Endodermal cell (in vitro differentiated cells): ENCODE measurements around the gene ZNRF3. TPM values are rescaled to one million over a fixed set of nuclear protein-coding genes. Genes with fewer than 3 reads are reported as not detected.

ENCODE experiments used
- DNase-seq: peaks from one replicate; pipeline ENCODE4 v3.0.0-alpha.2; 2017
- H3K27ac ChIP-seq: 2 replicates; pipeline ENCODE4 v1.5.1; 2013; ENCODE audit warnings: mild to moderate bottlenecking, low read depth, low read length, moderate library complexity
- H3K27me3 ChIP-seq: 2 replicates; pipeline ENCODE4 v1.6.1; 2013; ENCODE audit warnings: mild to moderate bottlenecking, low read length, moderate library complexity; ENCODE audit not compliant: insufficient read depth, control insufficient read depth, poor library complexity, severe bottlenecking
- H3K36me3 ChIP-seq: 2 replicates; pipeline ENCODE4 v1.7.0; 2013; ENCODE audit warnings: mild to moderate bottlenecking, low read length, moderate library complexity; ENCODE audit not compliant: control insufficient read depth, insufficient read depth
- H3K4me1 ChIP-seq: one replicate; pipeline ENCODE4 v1.7.0; 2013; ENCODE audit warnings: low read length; ENCODE audit not compliant: control insufficient read depth, insufficient read depth
- H3K4me3 ChIP-seq: 2 replicates; pipeline ENCODE4 v1.5.1; 2013; ENCODE audit warnings: mild to moderate bottlenecking, low read length, moderate library complexity
- H3K9ac ChIP-seq: 2 replicates; pipeline ENCODE4 v1.6.1; 2013; ENCODE audit warnings: mild to moderate bottlenecking, low read length, moderate library complexity; ENCODE audit not compliant: poor library complexity, severe bottlenecking; ENCODE audit errors: extremely low read depth
- H3K9me3 ChIP-seq: 2 replicates; pipeline ENCODE4 v1.6.1; 2013; ENCODE audit warnings: mild to moderate bottlenecking, low read length, moderate library complexity; ENCODE audit not compliant: control insufficient read depth
- H3K27ac Mint-ChIP-seq: 2 replicates; pipeline ENCODE4 v1.8.0; 2020; ENCODE audit warnings: mixed read lengths
- H3K27me3 Mint-ChIP-seq: 2 replicates; pipeline ENCODE4 v1.8.0; 2021; ENCODE audit warnings: mild to moderate bottlenecking, mixed read lengths; ENCODE audit not compliant: insufficient read depth
- H3K36me3 Mint-ChIP-seq: 2 replicates; pipeline ENCODE4 v1.8.0; 2020; ENCODE audit warnings: low read depth, mixed read lengths
- H3K4me1 Mint-ChIP-seq: 2 replicates; pipeline ENCODE4 v1.8.0; 2020; ENCODE audit warnings: mixed read lengths
- H3K4me3 Mint-ChIP-seq: 2 replicates; pipeline ENCODE4 v1.8.0; 2020; ENCODE audit warnings: mild to moderate bottlenecking, moderate library complexity, mixed read lengths
- H3K9me3 Mint-ChIP-seq: 2 replicates; pipeline ENCODE4 v1.8.0; 2020; ENCODE audit warnings: mild to moderate bottlenecking, mixed read lengths
- WGBS, 2 experiments: methylation state at CpG; one replicate each; pipeline versions ENCODE4 v1.1.5 to v1.1.7; 2013; ENCODE audit warnings: missing lambda C conversion rate in 2 of 2, mixed read lengths in 1 of 2; ENCODE audit not compliant: insufficient coverage in 1 of 2, insufficient read length in 1 of 2; 5-methylcytosine and 5-hydroxymethylcytosine counted together
- total RNA-seq, 2 donors: library from RNA; stranded (reverse); fragmentation: NEBNext Ultra II Directional in 1 of 2; extraction: Animal tissue kit (Norgen Biotek cat#: 25700) in 1 of 2; gene quantifications; 2 replicates in 1 of 2; 3 replicates in 1 of 2; pipeline ENCODE4 v1.2.1, GENCODE V29; 2021
- TF ChIP-seq, protein P1 (sequence below): fragments of 200-600 bp; sonication (generic); conservative IDR thresholded peaks from 2 replicates; pipeline ENCODE4 v1.5.0; 2021; ENCODE audit warnings: antibody characterized with exemption, mild to moderate bottlenecking

The ZNRF3 gene
- total RNA-seq, 2 donors from 2014 or later, result 15.8 to 19.8 TPM

DNA sequence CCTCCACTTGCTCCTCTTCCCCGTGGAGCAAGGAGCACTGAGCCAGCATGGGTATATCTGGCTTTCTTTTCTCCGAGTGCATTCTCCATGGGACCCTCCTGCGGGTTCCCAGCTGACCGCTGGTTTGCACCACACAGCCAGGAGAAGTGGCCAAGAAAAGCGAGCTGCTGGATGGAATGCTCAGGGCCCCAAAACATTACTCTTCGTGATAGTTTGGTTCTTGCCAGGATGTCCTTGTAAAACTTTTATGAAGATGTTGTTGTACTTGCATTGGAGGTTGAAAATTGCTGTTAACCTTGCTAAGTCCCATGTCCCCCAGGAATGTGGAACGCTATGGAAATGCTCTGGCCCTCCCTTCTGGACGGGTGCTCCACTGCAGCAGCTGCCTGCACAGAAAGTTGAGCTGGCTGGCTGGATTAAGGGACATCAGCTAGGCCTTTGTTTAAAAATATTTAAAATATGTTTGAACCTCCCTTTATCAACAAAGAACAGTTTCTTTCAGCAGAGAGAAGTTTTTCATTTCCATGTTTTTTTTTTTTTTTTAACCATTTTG is 68.7 kb downstream of the ZNRF3 start:
- WGBS, 2 experiments, result 66 to 81% methylated on average over 5 to 8 of the region's 8 CpGs
- Mint-ChIP-seq H3K4me3 (no peak overlapping the region), H3K9me3 (peaks cover 2% of the 10 kb centered on the region), H3K27ac (no peak overlapping the region), H3K4me1 (peaks cover 32% of the 10 kb centered on the region), H3K27me3 (no peaks in the 10 kb centered on the region), H3K36me3 (peaks cover 6% of the 10 kb centered on the region)
- peaks cover 3% of the 10 kb centered on the region for H3K4me1 ChIP-seq
- H3K27ac ChIP-seq, result peak overlapping the region; percentile 27
- H3K27me3 ChIP-seq, result no peaks in the 10 kb centered on the region
- DNase-seq, result peak; percentile 62
- peaks cover 5% of the 10 kb centered on the region for H3K36me3 ChIP-seq
- H3K9ac ChIP-seq, result no peak overlapping the region
- H3K4me3 ChIP-seq, result no peak overlapping the region
- peaks cover 6% of the 10 kb centered on the region for H3K9me3 ChIP-seq
- TF ChIP-seq, protein P1, sequence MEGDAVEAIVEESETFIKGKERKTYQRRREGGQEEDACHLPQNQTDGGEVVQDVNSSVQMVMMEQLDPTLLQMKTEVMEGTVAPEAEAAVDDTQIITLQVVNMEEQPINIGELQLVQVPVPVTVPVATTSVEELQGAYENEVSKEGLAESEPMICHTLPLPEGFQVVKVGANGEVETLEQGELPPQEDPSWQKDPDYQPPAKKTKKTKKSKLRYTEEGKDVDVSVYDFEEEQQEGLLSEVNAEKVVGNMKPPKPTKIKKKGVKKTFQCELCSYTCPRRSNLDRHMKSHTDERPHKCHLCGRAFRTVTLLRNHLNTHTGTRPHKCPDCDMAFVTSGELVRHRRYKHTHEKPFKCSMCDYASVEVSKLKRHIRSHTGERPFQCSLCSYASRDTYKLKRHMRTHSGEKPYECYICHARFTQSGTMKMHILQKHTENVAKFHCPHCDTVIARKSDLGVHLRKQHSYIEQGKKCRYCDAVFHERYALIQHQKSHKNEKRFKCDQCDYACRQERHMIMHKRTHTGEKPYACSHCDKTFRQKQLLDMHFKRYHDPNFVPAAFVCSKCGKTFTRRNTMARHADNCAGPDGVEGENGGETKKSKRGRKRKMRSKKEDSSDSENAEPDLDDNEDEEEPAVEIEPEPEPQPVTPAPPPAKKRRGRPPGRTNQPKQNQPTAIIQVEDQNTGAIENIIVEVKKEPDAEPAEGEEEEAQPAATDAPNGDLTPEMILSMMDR, result peak; percentile 55

DNA sequence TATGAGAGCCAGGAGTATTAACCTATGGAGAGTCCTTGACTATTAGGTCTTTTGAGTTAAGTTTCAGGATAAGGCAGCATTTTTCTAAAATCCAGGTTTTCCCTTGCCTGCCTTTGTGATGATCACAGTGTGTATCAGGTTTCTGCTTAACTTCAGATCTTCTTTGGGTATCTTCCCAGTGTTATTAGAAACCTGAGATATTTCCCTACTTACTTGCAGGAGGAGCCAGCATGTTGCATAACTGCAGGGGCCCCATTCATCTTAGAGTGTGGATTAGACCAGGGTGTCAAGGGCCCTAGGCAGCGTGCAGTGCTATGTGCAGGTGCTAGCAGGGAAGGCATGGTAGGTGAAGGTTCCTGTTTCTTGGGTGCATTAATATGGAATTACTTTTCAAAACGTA is 69.5 kb downstream of the ZNRF3 start:
- Histone ChIP-seq H3K4me1 (peaks cover 3% of the 10 kb centered on the region), H3K27me3 (no peaks in the 10 kb centered on the region), H3K36me3 (peaks cover 3% of the 10 kb centered on the region), H3K27ac (peak overlapping the region; percentile 0), H3K9me3 (no peaks in the 10 kb centered on the region), H3K4me3 (no peak overlapping the region), H3K9ac (no peak overlapping the region)
- Mint-ChIP-seq H3K27ac (peak overlapping the region; percentile 65), H3K4me3 (no peak overlapping the region), H3K4me1 (peaks cover 32% of the 10 kb centered on the region), H3K9me3 (no peaks in the 10 kb centered on the region), H3K27me3 (no peaks in the 10 kb centered on the region), H3K36me3 (peaks cover 7% of the 10 kb centered on the region)
- 64 to 86% methylated on average over 1 to 2 of the region's 2 CpGs for WGBS, 2 experiments
- DNase-seq, result no peak
- TF ChIP-seq, protein P1, result no peak

DNA sequence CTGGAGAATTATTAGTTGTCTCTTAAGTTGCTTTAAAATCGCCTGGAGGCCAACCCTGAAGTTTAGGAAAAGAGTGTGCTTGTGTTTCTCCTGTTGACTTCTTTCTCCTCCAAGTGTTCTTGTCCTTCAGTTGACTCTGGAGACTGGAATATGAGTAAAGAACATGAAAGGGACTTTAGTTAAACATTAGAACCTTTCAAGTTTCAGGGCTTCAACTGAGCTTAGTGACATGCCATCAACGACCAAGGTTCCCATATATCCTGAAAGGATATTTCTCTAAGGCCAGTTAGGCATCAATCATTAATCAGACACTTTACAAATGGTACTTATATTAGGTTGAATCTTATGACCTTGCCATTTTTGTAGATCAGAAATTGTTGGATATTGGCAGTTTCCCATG is 70.0 kb downstream of the ZNRF3 start:
- no peak overlapping the region for H3K4me3 Mint-ChIP-seq
- DNase-seq, result no peak
- H3K27ac Mint-ChIP-seq, result no peak overlapping the region
- Histone ChIP-seq H3K9ac (no peak overlapping the region), H3K27ac (no peak overlapping the region), H3K27me3 (no peaks in the 10 kb centered on the region), H3K9me3 (no peaks in the 10 kb centered on the region), H3K36me3 (peaks cover 3% of the 10 kb centered on the region), H3K4me3 (no peak overlapping the region), H3K4me1 (peaks cover 3% of the 10 kb centered on the region)
- 72 to 84% methylated on average over 2 of the region's 2 CpGs for WGBS, 2 experiments
- TF ChIP-seq, protein P1, result no peak
- peaks cover 7% of the 10 kb centered on the region for H3K36me3 Mint-ChIP-seq
- no peaks in the 10 kb centered on the region for H3K27me3 Mint-ChIP-seq
- H3K9me3 Mint-ChIP-seq, result no peaks in the 10 kb centered on the region
- H3K4me1 Mint-ChIP-seq, result peaks cover 32% of the 10 kb centered on the region
